Activated CD8-positive, alpha-beta memory T cell treated with anti-CD3 and anti-CD28 coated beads for 4 hours (primary cell): ENCODE measurements around the gene FGGY.
"Not testable (repeated sequence)": the region's sequence is repeated elsewhere in the genome, so short reads cannot be mapped to it uniquely, and the experiment has no call there.

Experiments
- DNase-seq, 2 donors: peaks; one replicate each; pipeline ENCODE4 v3.0.0-alpha.2; 2020; ENCODE audit warnings: low read depth in 2 of 2

The FGGY gene

DNA sequence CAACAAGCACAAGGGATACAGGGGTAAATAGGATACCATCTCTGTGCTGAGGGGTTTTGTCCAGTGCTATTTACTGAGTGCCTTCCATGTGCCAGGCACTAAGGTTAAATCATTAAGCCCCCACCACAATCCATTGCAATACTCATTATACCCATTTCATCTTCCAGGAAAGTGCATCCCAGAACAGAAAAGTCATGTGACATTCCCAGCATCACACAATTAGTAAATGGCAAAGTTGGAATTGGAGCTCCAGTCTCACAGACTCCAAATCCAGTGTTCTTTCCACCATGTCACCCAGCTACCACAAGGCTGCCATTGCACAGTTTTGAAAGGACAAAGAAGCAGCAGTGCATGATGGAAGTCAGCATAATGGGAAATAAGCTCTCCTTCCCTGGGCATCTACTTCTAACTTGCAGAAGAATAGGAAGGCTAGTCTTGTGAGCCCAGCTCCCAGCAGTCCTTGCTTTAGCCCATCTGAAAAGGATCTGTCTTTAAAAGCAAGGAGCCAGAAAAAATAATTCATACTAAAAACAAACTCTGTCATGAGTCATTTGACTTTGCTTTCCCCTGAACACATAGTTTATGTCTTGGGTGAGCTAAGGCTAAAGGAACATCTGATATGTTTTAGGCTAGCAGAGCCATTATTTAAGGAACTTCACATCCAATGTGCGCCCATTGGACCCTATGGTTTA is 406.5 kb downstream of the FGGY start:
- DNase-seq: no peak

DNA sequence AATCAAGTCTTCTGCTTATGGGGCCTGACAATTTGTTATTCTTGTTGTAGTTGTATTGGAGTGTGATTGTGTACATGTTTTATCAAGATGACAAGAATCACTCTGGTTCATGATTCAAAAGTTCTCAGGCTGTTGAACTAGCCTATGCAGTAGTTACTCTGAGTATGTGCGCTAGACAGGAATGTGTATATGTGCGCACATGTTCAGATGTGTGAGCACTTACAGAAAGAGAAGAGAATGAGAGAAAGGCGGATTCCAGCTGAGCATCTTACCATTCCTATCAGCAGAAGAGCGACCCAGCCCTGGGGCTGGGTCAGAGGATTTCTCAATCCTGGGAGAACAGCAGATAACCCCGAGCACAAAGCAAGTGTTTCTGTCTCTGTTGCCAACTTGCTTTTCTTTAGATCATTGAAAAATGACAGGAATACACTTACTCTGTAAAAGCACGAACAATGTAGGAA is 407.1 kb downstream of the FGGY start:
- DNase-seq: no peak

DNA sequence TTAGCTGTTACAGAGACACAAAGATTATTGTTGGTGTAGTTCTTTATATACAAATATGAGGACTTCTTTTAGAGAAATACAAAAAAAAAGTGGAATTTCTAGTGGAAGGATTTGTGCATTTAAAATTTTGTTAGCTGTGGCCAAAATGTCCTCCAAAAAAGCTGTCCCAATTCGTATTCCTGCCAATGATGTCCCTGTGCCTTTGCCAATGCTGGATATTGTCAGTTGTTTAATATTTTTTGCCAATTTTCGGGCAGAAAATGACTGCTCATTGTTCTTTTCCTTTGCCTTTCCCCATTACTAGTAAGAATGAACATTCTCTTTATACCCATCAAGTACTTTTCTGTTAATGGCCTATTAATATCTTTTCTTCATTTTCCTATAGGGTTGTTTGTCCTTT is 407.8 kb downstream of the FGGY start:
- no peak for DNase-seq

DNA sequence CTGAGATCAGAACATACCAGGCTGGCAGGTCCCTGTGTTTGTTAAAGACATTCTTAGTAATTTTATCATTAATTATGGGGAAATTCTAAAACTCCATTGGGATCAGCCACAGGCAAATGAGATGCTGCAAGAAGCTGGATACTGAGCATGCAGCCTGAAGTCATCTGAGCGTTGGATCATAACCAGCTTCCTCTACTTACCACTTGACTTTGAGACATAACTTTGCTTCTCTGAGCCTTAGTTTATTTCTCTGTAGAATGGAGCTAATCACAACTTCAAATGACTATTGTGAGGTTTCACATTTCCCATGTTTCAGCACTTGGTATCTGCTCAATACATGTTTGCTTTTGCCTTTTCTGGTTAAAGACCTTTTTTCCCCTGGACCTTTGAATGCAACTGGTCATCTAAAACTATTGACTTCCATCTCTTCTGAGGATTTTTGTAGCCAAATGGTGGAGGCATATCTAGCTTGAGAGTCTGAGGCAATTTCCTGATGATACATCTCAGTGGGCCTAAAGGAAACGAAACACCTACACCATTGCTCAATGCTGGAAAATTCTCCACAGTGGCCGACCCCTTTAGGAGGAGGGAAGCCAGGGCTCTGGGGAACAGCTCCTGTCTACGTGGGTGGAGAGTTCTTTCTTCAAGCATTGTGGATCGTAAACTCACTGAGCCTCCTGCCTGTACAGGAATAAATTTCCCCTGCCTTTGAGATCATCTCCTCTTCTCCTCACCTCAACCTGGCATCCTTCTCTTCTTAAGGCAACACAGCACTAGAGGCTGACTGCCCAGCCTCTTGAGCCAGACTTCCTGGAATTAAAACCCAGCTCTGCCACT is 408.8 kb downstream of the FGGY start:
- no peak for DNase-seq

DNA sequence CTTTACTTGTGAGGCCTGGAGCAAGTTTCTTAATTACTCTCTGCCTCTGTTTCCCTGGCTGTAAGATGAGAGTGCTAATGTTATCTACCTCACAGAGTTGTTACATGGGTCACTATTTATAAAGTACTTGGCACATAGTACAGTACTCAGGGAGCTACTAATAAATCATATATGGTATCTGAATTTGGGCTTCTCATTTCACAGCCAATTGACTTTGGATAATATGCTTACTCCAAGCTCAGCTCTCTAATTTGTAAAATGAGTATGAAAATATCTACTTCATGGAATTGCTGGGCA is 409.4 kb downstream of the FGGY start:
- no peak for DNase-seq

DNA sequence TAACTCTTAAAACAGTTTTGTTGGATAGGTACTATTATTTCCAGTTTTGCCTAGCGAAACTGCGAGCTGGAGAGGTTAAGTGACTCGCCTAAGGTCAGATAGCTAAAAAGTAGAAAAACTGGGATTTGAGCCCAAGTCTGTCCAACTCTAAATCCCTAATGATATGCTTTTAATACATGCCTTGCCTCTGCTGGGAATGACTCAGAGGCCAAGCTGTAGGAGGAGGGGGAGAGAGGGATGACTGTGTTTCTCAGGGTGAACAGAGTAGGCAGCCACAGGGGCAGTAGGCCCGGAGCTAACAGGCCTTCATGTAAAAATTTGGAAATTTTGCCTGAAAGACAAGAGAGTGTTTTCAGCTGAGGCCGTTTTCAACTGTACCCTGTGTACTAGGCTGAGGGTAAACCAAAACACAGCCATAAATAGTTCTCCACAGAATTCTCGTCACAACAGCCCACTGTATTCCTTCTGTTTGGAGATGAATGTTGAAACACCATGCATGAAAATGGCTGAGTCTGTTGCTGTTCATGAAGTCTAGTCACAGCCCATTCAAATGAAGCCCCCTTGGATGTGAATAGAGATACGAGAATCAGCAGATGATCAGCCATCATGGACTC is 410.4 kb downstream of the FGGY start:
- DNase-seq: no peak

DNA sequence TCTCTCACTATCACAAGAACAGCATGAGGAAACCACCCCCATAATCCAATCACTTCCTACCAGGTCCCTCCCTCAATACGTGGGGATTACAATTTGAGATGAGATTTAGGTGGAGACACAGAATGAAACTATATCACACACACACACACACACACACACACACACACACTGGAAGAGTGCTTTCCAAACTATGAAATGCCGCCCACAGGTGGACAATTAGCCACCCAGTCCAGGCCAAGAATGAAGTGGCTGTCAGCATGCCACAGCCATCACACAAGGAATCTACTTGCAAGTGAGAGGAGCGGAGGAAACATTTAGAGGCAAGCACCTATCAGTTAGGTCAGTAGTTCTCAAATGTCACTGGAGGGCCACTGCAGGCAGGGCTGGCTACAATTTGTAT is 412.4 kb downstream of the FGGY start:
- no peak for DNase-seq

DNA sequence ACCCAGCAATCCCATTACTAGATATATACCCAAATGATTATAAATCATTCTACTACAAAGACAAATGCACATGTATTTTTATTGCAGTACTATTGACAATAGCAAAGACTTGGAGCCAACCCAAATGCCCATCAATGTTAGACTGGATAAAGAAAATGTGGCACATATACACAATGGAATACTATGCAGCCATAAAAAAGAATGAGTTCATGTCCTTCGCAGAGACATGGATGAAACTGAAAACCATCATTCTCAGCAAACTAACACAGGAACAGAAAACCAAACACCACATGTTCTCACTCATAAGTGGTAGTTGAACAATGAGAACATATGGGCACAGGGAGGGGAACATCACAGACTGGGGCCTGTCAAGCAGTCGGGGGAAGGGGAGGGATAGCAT is 414.0 kb downstream of the FGGY start:
- DNase-seq: not testable (repeated sequence)

DNA sequence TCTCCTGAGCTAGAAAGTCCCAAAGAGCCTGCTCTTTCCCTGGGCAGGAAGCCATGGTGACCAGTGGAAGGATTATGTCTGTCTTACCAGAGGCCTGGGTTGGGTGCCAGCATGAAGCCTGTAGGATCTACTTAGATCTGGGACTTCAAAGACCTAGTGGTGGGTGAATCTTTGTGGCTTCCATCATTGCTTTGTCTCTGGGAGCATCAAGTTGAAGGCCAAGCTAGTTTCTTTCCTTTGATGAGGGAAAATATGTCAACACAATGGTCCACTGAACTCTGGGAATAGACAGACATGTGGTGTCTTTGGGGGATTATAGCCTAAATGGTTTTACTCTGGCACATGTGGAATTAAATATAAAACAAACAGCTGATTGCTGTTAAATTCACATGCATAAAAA is 417.3 kb downstream of the FGGY start:
- no peak for DNase-seq

DNA sequence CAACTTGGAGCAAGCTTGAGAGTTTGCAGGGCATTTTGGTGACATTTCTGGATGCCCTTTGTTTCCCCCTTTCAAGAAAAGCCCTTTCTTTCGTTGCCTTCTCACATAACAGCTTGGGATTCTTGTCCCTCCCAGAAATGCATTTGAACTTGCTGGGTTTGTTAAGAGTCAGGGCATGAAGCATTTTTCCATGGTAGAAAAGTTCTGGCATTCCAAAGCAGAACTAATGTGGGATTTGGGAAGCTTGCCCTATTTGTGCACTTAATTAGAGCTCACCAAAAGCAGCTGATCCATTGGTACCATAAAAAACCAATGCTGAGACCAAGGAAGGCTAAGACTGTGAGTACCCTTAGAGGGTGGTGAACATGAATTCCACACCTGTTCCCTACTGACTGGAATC is 418.1 kb downstream of the FGGY start:
- no peak for DNase-seq

DNA sequence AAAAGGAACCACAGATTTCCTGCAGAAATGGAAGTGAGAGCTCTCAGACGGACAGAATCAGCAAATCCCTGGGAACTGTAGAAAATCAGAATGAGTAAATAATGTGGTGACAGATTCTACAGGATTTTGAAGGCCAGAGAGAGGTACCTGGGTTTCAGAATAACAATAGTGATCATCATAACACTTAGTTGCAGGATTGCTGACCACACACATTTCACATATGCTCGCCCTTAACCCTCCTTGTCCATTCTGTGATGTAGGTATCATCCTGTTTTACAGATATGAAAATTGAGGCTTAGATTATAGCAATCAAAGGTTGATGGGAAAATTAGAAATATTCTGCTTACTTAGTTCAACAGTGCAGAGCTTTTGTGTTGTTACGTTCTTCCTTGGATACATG is 419.9 kb downstream of the FGGY start:
- DNase-seq: no peak

DNA sequence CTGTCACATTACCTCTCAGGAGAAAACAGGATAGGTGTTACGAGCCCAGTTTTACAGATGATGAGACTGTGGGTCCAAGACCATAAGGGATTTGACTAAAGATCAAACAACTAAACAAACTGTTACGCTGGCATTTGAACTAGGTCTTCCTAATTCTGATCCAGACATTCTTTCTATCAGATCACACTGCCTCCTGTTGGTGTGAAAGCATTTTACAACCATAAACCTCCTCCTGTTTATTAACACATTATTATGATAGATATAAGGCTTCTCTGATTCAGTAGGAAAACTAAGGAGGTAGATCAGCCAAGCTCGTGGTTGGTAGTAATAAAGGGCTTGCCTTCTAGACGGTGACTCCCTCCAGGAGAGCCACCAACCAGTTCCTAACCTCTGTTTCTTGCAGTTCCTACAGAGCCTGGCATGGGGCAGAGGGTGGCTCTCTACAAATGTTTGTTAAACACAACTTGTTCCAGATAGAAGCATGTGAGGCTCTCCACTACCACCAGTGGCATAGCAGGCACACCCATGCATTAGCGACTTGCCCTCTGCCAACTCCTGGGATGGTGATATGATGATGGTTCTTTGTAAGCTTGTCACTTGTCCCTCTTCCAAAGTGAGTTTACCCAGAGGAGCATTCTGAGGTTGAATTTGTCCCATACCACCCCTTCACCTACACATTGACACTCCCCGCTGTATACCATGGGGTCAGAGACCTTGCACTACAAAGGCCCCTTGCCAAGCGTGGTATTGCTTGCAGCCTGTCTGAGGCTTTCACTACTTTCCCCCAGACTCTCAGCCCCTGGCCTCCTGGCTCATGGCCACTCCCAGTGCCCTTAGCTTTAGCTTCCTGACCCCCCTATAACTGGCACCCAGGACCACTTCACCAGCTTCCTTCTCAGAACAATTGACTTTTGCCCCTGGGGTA is 421.4 kb downstream of the FGGY start:
- no peak for DNase-seq

DNA sequence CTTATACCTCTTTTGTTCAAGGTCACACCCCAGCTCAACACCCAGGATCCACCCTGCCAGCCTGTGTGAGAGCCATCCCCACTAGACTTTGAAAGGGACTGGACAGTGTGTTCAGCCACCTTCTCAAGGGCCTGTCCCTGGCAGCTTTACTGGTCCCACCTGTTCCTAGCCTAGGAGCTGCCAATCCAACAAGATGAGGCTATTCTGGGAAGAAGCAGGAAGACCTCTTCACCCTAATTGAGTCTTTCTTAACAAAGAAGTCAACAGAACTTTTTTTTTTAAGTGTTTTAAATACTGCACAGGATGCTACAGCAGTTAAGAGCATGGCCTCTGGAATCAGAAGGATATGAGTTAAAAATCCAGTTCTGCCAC is 422.1 kb downstream of the FGGY start:
- no peak for DNase-seq

DNA sequence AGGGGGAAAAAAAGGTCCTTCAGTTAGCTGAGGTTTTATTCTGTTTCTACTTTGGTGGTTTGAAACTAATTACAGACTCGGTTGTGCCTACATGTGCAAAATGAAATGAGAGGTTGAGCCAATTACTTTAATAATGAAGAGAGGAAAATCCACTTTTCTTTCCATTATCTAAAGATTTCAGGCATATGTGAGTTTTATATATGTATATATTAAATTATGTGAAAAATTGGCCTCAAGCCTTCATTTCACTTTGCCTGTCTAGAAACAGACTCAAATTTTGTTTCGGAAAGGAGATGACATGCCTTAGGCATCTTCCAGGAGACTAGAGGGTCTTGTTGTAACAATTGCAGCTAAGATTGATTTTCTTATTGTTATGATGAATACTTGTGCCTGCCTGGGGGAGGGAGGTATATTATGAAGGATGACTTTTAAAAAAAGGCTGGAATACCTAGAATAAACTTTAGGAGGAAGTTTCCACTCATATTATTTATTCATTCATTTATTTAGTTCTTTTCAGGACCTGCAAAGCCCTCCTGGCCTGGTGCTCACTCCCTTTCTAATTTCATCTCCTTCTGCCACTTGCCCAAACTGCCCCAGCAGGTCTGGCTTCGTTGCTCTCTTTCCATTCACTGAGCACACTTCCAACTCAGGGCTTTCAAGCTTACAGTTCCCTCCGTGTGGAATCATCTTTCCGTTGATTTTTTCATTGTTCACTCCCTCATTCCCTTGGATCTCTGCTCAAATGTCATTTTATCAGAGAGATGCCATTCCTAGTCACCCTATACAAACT is 423.6 kb downstream of the FGGY start:
- DNase-seq: no peak

DNA sequence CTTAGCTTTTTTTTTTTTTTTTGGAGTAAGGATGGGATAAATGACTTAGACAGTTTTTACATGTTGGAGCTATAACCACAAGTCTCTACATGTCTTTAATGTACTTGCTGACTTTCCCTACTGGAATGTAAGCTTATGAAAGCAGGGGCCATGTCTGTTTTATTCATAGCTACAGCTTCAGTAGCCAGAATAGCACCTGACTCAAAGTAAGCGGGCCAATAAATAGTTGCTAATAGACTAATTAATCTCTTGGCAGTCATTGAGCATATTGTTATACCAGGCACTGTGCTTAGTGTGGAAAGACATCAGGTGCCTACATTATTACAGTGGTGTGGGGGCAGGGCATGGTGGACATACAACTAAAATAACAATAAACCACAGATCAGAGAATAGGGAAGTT is 433.4 kb downstream of the FGGY start:
- DNase-seq: no peak

DNA sequence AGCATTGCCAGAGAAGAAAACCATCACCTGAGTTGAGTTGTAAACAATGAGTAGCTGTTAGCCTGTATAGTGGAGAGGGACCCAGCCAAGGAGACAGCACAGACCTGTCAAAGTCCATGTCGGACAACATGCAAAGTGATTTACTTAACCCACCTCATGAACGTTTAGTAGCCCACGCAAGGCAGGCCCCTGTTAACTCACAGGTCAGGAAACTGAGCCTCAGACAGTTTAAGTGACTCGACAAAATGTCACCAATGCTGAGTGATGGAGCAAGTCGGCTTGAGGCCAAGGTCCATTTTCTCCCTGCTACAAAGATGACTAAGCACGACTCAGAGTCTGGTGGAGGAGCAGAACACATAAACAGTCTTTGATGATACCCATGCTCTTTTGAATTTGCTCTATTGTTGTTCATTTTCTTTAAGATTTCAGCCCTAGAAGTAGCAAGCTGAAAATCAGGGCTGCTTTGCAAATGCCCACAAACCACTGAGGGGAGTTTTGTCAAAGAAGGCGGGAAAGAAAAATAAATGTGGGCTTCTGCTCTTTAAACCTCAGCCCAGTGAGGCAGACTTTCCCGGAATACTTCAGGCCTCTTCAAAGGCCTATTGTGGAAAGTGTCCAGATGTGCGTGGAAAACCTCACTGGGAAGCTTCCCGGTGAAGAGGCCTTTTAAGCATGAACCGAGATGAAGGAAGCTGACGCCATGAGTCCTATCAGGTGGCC is 434.0 kb downstream of the FGGY start:
- no peak for DNase-seq

DNA sequence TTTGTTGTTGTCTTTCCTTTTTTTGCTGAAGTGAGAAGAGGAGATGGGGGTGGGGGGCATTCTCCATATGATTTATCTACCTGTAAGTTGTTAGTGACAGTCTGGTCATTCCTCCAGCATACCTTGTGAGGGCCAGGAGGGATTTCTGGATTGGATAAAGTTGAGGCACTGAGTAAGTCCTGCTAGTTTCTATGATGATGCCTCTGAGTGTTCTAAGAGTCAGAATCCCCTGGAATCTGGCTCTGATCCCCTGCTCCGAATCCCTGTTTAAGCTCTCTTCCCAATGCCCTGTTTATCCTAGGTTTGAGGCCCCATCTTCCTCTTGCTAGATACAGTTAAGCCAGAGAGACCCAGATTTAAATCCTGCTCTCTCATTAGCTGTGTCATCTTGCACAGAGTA is 434.7 kb downstream of the FGGY start:
- DNase-seq: no peak

DNA sequence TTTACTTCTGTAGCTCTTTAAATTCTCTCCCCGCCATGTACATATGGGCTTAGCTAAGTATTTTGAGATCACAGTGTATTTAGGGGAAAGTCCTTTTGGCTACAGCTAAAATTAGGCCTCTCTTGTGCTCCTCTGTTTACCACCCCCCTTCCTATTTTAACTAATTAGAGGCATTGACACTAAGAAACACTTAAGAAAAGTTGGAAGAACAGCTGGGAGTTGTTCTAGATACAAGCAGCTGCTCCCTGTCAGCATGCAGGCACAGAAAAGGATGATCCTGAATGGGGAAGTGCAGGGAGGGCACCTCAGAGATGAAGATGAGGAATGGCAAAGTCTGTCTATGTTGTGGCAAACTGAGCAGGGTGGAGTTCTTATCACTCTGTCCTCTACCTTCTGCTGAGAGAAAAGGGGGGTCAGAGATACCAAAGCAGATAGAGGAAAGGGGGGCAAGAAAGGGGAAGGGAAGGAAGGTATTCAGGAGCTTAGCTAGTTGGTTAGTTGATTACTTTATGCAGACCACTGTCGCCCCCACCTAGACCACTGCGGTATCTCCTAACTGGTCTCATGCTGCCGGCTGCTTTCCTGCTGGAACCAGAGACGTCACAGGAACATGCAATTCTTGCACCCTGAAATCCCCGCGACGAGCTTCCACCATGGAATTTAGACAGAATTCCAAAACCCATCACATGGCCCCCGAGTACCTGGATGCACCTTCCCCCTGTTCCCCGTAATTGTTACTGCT is 435.5 kb downstream of the FGGY start:
- DNase-seq: no peak

DNA sequence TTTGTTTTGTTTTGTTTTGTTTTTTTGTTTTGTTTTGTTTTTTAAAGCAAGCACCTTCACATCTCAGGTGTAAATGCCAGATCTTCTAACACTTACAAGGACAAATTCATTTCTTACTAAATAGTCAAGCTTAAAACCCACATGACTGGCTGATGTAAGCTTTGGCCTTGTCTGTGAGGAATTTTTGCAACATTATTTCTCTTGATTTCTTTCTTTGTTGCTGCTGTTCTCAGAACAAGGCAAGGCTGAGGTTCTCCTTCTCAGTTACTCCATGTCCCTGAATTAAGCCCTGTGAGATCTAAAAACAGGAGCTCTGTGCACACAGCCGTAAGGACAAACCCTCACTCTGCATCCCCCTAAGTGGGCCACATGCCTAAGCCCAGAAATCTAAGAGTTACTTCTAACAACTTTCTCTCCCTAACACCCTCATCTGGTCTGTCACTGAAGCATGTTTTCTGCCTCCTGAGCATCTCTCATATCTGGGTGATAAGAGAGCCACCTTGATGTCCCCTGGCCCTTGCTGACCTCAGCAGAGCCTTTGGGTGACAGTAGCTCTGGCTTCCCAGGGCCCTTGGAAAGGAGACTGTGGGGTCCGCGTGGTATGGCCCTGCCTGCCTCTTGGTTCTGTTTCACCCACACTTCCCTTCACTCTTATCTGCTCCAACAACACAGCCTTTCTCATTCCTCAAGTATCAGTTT is 436.7 kb downstream of the FGGY start:
- no peak for DNase-seq
